Memory B cell (primary cell): ENCODE results near the gene TNFSF9.
"Not testable (repeated sequence)": the region's sequence is repeated elsewhere in the genome, so short reads cannot be mapped to it uniquely, and the experiment has no call there.

Source experiments
- ATAC-seq: fragments of 150-1000 bp; cut with Tn5 transposase; 2 replicates; pipeline ENCODE4 v1.10.0; 2021; ENCODE audit warnings: low read depth, mild to moderate bottlenecking, moderate library complexity
- DNase-seq, 2 donors: peaks; one replicate each; pipeline ENCODE4 v3.0.0; 2022; ENCODE audit warnings: low spot score in 2 of 2
- H3K27ac Mint-ChIP-seq: one replicate; pipeline ENCODE4 v1.8.0; 2022; ENCODE audit warnings: mild to moderate bottlenecking, moderate library complexity, mixed read lengths
- H3K27me3 Mint-ChIP-seq: one replicate; pipeline ENCODE4 v1.8.0; 2022; ENCODE audit warnings: mixed read lengths
- H3K36me3 Mint-ChIP-seq: one replicate; pipeline ENCODE4 v1.8.0; 2022; ENCODE audit warnings: mild to moderate bottlenecking, mixed read lengths
- H3K4me1 Mint-ChIP-seq: one replicate; pipeline ENCODE4 v1.8.0; 2022; ENCODE audit warnings: mixed read lengths
- H3K4me3 Mint-ChIP-seq: one replicate; pipeline ENCODE4 v1.8.0; 2022; ENCODE audit warnings: mild to moderate bottlenecking, moderate library complexity, mixed read lengths
- H3K9me3 Mint-ChIP-seq: one replicate; pipeline ENCODE4 v1.8.0; 2022; ENCODE audit warnings: mixed read lengths

Gene TNFSF9

DNA sequence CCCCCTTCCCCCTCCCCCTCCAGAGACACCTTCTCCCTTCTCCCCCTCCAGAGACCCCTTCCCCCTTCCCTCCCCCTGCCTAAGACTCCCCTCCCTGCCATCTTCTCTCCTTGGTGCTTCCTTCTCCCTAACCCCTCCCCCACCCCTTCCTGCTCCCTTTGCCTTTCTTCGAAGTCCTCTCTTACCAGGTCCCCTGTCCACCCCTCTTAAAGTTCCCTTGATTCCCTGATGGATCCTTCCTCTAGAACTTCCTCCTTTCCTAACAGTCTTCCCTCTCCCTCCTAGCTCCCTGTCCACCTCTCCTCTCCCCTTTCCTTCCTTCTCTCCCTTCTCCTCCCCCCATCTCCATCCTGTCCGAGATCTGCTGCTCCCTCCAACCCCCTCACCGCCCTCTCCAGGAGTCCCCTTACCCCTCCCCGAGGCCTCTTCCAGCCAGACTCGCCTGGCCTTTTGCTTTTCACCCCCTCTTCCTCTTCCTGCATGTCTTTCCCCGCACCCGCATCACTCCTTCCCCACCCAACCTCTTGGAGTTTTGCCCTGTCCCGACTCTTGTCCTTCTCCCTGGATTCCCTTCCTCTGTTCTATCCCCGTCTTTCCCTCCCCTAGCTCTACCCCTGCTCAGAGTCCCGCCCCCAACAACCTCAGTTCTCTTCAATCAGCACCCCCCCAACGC, 3.1 kb downstream of the TNFSF9 start:
- no peak for DNase-seq
- peaks cover 48% of the 10 kb centered on the region for H3K4me1 Mint-ChIP-seq
- peaks cover 7% of the 10 kb centered on the region for H3K36me3 Mint-ChIP-seq
- H3K4me3 Mint-ChIP-seq = peak overlapping the region; percentile 61
- no peak for ATAC-seq
- H3K27me3 Mint-ChIP-seq = peaks cover 1% of the 10 kb centered on the region
- H3K9me3 Mint-ChIP-seq = no peaks in the 10 kb centered on the region
- H3K27ac Mint-ChIP-seq = peak overlapping the region; percentile 76

DNA sequence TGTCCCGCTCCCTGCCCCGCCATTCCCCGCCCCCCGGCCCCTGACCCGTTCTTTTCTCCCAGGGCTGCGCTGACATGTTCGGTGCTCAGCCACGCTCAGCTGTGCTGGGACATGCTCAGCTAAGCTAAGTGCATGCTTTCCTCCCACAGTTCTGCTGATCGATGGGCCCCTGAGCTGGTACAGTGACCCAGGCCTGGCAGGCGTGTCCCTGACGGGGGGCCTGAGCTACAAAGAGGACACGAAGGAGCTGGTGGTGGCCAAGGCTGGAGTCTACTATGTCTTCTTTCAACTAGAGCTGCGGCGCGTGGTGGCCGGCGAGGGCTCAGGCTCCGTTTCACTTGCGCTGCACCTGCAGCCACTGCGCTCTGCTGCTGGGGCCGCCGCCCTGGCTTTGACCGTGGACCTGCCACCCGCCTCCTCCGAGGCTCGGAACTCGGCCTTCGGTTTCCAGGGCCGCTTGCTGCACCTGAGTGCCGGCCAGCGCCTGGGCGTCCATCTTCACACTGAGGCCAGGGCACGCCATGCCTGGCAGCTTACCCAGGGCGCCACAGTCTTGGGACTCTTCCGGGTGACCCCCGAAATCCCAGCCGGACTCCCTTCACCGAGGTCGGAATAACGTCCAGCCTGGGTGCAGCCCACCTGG, 3.7 kb downstream of the TNFSF9 start:
- Mint-ChIP-seq H3K27ac (peak overlapping the region; percentile 76), H3K9me3 (no peaks in the 10 kb centered on the region), H3K4me1 (peaks cover 42% of the 10 kb centered on the region), H3K4me3 (no peak overlapping the region), H3K36me3 (peaks cover 7% of the 10 kb centered on the region), H3K27me3 (peaks cover 1% of the 10 kb centered on the region)
- no peak for ATAC-seq
- no peak for DNase-seq

- Mint-ChIP-seq H3K36me3 (peaks cover 7% of the 10 kb centered on the region), H3K4me1 (peaks cover 31% of the 10 kb centered on the region), H3K9me3 (no peaks in the 10 kb centered on the region), H3K4me3 (peak overlapping the region; percentile 6), H3K27me3 (peaks cover 1% of the 10 kb centered on the region), H3K27ac (peak overlapping the region; percentile 80)
- DNase-seq (no peak), ATAC-seq (no peak)
Observed at GRCh38 chr19:6535558-6536137, 4.8 kb downstream of the TNFSF9 start.

DNA sequence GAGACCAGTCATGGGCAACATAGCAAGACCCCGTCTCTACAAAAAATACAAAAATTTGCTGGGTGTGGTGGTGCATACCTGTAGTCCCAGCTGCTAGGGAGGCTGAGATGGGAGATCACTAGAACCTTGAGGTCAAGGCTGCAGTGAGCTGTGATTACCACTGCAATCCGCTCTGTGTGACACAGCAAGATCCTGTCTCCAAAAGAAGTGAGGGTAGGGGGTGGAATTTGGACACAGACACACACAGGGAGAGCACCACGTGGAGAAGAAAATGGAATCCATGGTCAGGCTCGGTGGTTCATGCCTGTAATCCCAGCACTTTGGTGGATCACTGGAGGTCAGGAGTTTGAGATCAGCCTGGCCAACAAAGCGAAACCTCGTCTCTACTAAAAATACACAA, 8.7 kb downstream of the TNFSF9 start:
- H3K27me3 Mint-ChIP-seq = no peaks in the 10 kb centered on the region
- no peak overlapping the region for H3K4me3 Mint-ChIP-seq
- no peaks in the 10 kb centered on the region for H3K9me3 Mint-ChIP-seq
- H3K4me1 Mint-ChIP-seq = peaks cover 14% of the 10 kb centered on the region
- peaks cover 6% of the 10 kb centered on the region for H3K36me3 Mint-ChIP-seq
- no peak for DNase-seq
- no peak for ATAC-seq
- H3K27ac Mint-ChIP-seq = no peak overlapping the region

- Mint-ChIP-seq H3K4me3 (no peak overlapping the region), H3K4me1 (peaks cover 7% of the 10 kb centered on the region), H3K36me3 (no peaks in the 10 kb centered on the region), H3K27ac (no peak overlapping the region), H3K27me3 (no peaks in the 10 kb centered on the region), H3K9me3 (no peaks in the 10 kb centered on the region)
- no peak for ATAC-seq
- no peak for DNase-seq
Observed at GRCh38 chr19:6540918-6541689, 10.3 kb downstream of the TNFSF9 start.

DNA sequence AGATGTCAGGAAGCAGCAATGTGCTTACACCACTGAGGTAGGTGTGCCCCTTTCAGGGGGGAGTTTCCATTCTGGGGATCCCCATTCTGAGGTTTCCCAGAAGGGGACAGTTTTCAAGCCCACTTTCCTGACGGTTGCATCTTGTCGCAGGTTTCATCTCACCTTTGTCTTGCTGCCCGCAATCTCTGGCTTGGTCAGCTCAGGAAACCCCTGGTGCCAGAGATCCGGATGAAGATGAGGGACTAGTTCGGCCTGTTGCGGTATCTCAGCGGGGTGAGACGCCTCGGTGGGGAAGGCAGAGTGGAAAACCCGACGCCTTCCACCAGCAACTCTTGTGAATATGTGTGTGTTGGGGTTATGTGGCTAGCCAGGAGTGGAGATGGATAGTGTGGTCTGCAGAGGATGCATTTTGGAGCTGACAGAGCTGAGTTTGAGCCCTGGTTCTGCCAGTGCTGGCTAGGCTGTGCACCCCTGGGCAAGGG, 13.1 kb downstream of the TNFSF9 start:
- Mint-ChIP-seq H3K27me3 (no peaks in the 10 kb centered on the region), H3K36me3 (peaks cover 3% of the 10 kb centered on the region), H3K9me3 (peaks cover 3% of the 10 kb centered on the region), H3K27ac (peak overlapping the region; percentile 57), H3K4me3 (no peak overlapping the region), H3K4me1 (peaks cover 7% of the 10 kb centered on the region)
- no peak for DNase-seq
- peak; percentile 86 for ATAC-seq

DNA sequence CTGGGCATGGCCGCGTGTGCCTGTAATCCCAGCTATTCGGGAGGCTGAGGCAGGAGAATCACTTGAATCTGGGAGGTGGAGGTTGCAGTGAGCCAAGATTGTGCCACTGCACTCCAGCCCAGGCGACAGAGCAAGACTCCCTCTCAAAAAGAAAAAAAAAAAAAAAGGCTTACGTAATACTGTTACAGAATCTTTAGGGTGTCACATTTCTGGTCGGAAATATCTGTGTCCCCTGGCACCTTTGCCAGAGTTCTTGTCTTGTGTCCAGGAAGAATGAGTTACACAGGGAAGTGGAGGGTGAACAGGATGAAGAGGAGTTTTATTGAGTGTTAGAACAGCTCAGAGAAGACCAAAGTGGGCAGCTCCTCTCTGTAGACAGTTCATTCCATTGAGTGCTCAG, 19.9 kb downstream of the TNFSF9 start:
- DNase-seq, H3K27me3 Mint-ChIP-seq, H3K36me3 Mint-ChIP-seq, H3K4me1 Mint-ChIP-seq, H3K9me3 Mint-ChIP-seq, H3K4me3 Mint-ChIP-seq, ATAC-seq: not testable (repeated sequence)
- H3K27ac Mint-ChIP-seq = peak overlapping the region; percentile 63

- peaks cover 3% of the 10 kb centered on the region for H3K9me3 Mint-ChIP-seq
Observed at GRCh38 chr19:6551091-6551490, 20.3 kb downstream of the TNFSF9 start.

DNA sequence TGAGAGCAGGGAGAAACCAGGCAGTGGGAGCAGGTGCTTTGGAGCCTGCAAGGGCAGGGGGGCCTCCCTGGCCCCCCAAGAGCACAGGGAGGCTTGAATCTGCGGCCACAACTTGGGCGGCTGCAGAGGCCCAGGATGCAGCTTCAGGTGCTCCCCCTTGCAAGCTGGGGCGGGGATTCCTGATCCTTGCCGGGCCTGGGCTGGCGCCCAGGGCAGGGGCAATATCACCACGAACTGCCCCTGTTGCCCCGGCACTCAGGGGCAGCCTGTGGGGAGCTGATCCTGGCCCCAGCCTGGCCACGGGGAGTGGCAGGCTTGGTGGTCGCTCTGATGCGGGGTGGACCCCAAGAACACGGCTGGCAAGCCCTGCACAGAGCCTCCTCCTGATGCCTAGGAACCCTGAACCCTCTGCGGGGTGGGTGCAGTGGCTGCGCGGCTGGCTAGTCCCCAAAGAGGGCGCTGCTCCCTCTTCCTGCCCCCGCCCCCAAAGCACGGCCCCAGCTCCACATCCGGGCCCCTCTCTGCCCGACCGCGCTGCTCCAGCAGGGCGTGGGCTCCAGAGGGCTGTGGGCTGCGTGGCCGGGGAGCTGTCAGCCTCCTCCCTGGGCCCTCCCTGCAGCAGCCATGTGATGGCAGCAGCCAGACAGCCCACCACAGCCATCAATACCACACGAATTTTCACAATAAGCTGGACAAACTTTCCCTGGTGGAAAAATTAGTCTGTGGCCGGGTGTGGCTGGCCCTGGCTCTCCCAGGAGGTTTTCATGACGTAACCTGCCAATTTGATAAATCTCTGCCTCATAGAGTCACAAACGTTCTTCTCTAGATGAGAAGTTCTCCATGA, 21.0 kb downstream of the TNFSF9 start:
- H3K36me3 Mint-ChIP-seq = peaks cover 3% of the 10 kb centered on the region
- peak; percentile 93 for ATAC-seq
- H3K27ac Mint-ChIP-seq = no peak overlapping the region
- H3K4me3 Mint-ChIP-seq = peak overlapping the region; percentile 48
- H3K9me3 Mint-ChIP-seq = peaks cover 3% of the 10 kb centered on the region
- DNase-seq = peak; percentile 35 to 44
- H3K4me1 Mint-ChIP-seq = peaks cover 4% of the 10 kb centered on the region
- H3K27me3 Mint-ChIP-seq = no peaks in the 10 kb centered on the region

More at GRCh38 chr19:6551091-6551490, 20.3 kb downstream of the TNFSF9 start:
- Mint-ChIP-seq H3K36me3 (peaks cover 3% of the 10 kb centered on the region), H3K4me1 (peaks cover 4% of the 10 kb centered on the region), H3K27ac (no peak overlapping the region), H3K4me3 (no peak overlapping the region), H3K27me3 (no peaks in the 10 kb centered on the region)
- no peak for DNase-seq
- ATAC-seq = no peak

DNA sequence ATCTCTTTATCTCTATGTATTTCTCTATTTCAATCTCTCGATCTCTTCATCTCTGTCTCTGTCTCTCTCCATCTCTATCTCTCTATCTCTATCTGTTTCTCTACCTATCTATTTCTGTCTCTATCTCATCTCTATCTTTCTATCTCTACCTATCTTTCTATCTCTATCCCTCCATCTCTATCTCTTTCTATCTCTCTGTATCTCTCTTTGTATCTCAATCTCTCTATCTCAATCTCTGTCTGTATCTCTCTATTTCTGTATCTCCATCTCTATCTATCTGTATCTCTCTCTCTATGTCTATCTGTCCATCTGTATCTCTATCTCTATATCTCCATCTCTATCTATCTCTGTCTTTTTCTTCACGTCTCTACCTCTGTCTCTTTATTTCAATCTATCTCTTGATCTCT, 25.2 kb downstream of the TNFSF9 start:
- Mint-ChIP-seq H3K27ac (no peak overlapping the region), H3K4me3 (no peak overlapping the region)
- ATAC-seq = no peak

GRCh38 chr19:6556480-6557195, 25.8 kb downstream of the TNFSF9 start:
- Mint-ChIP-seq H3K4me3 (no peak overlapping the region), H3K4me1 (no peaks in the 10 kb centered on the region), H3K27me3 (no peaks in the 10 kb centered on the region), H3K36me3 (no peaks in the 10 kb centered on the region), H3K9me3 (no peaks in the 10 kb centered on the region), H3K27ac (no peak overlapping the region)
- ATAC-seq (no peak), DNase-seq (no peak)

More for the DNA sequence above, 25.2 kb downstream of the TNFSF9 start:
- Mint-ChIP-seq H3K9me3 (no peaks in the 10 kb centered on the region), H3K27me3 (no peaks in the 10 kb centered on the region), H3K4me1 (no peaks in the 10 kb centered on the region), H3K36me3 (no peaks in the 10 kb centered on the region)
- no peak for DNase-seq

DNA sequence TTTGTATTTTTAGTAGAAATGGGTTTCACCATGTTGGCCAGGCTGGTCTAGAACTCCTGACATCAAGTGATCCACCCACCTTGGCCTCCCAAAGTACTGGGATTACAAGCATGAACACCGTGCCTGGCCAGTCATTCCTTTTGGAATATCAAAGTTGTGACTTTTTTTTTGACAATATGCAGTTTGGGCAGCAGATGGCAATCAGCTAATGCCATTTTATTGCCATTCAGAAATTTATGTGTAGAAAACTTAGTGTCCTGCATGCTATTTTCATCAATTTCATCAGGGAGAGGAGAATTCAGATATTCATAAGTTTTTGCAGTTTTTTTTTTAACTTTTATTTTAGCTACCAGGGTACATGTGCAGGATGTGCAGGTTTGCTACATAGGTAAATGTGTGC, 31.6 kb downstream of the TNFSF9 start:
- H3K9me3 Mint-ChIP-seq, ATAC-seq, H3K27ac Mint-ChIP-seq, H3K36me3 Mint-ChIP-seq, H3K27me3 Mint-ChIP-seq, H3K4me1 Mint-ChIP-seq, DNase-seq, H3K4me3 Mint-ChIP-seq: not testable (repeated sequence)

- DNase-seq (no peak), ATAC-seq (no peak)
- Mint-ChIP-seq H3K4me3 (no peak overlapping the region), H3K27ac (no peak overlapping the region), H3K36me3 (no peaks in the 10 kb centered on the region), H3K9me3 (no peaks in the 10 kb centered on the region), H3K4me1 (no peaks in the 10 kb centered on the region), H3K27me3 (peaks cover 2% of the 10 kb centered on the region)
Observed at GRCh38 chr19:6564393-6564792, 33.6 kb downstream of the TNFSF9 start.
